ENCODE data around the gene FYN. TPM values are rescaled to one million over a fixed set of nuclear protein-coding genes. Genes with fewer than 3 reads are reported as not detected.
"Not testable (repeated sequence)": the region's sequence is repeated elsewhere in the genome, so short reads cannot be mapped to it uniquely, and the experiment has no call there.

FYN gene
- total RNA-seq, 4 donors from 2014 or later: 143 to 219 (median 165) TPM

DNA sequence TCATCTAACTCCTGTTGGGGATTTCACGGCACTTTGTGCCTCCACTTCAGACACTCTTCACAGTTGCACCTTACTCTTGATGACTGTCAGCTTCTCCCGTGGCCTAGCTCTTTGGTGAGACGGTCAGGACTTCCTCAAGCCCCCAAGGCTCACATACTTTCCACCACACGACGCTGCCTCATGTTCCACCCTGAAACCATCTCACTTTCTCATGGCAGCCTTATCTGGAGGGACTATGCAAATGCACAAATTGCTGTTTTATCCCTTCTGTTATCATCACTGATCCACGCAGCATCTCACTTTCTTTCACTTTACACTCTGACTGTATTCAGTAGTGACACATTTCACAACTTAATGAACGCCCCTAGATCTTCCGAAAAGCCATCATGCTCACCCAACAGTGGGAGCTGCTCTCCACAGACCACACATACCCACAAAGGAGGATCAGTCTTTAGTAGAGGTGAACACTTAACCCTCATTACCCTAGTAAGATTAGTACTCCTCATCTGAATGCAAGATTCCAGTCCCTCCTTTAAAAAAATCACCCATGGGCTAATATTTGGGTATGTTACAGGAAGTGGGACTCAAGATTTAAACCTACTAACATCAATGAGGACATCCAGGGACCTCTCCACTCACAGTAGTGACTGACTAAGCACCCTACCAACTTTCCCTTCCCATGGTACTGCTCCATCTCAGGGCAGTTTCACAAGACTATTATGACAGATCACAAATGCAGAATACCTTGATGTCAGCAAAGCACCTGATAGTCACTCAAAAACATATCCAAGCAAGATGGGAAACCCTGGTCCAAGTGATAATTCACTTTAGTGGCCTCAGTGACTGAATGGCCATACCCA lies 35.4 kb downstream of the FYN start:
- peaks cover 0 to 60% (median 26%) of the 10 kb centered on the region in 4 donors for H3K4me1 ChIP-seq
- no peak for DNase-seq (ENCODE audit: low spot score in 2 of 2)
- H3K27me3 ChIP-seq: no peaks in the 10 kb centered on the region
- no peaks in the 10 kb centered on the region for H3K9me3 ChIP-seq
- WGBS, 2 donors: 91 to 94% methylated on average over 8 of the region's 8 CpGs
- H3K4me3 ChIP-seq: no peak overlapping the region
- TF ChIP-seq CTCF (IDR thresholded peaks at IDR 0.05): no peak
- no peak for TF ChIP-seq POLR2A (IDR thresholded peaks at IDR 0.05)
- TF ChIP-seq EP300 (IDR thresholded peaks at IDR 0.05): no peak
- no peaks in the 10 kb centered on the region for H3K36me3 ChIP-seq
- peak overlapping the region in 1 of 4 donors; percentile 15 for H3K27ac ChIP-seq

- H3K9me3 ChIP-seq: no peaks in the 10 kb centered on the region
- H3K27ac ChIP-seq: no peak overlapping the region
- no peak for TF ChIP-seq POLR2A (IDR thresholded peaks at IDR 0.05)
- TF ChIP-seq EP300 (IDR thresholded peaks at IDR 0.05): no peak
- H3K36me3 ChIP-seq: no peaks in the 10 kb centered on the region
- H3K4me1 ChIP-seq: peaks cover 0 to 60% (median 26%) of the 10 kb centered on the region in 4 donors
- no peak overlapping the region for H3K4me3 ChIP-seq
- H3K27me3 ChIP-seq: no peaks in the 10 kb centered on the region
- DNase-seq (ENCODE audit: low spot score in 2 of 2): no peak
- WGBS, 2 donors: 95 to 96% methylated on average over 6 of the region's 6 CpGs
Measured at GRCh38 chr6:111837007-111837406, 36.2 kb downstream of the FYN start.

GRCh38 chr6:111835807-111836206 lies 37.4 kb downstream of the FYN start:
- Histone ChIP-seq H3K36me3 (no peaks in the 10 kb centered on the region), H3K4me3 (no peak overlapping the region), H3K4me1 (peaks cover 0 to 48% (median 16%) of the 10 kb centered on the region in 4 donors), H3K27me3 (no peaks in the 10 kb centered on the region), H3K27ac (no peak overlapping the region), H3K9me3 (no peaks in the 10 kb centered on the region)
- DNase-seq (ENCODE audit: low spot score in 2 of 2): no peak
- TF ChIP-seq CTCF (IDR thresholded peaks at IDR 0.05) (no peak), EP300 (IDR thresholded peaks at IDR 0.05) (no peak), POLR2A (IDR thresholded peaks at IDR 0.05) (no peak)
- 78 to 92% methylated on average over 1 of the region's 1 CpG for whole genome bisulfite sequencing, 2 donors

- H3K36me3 ChIP-seq; H3K27ac ChIP-seq; H3K4me3 ChIP-seq; DNase-seq (ENCODE audit: low spot score in 2 of 2); H3K9me3 ChIP-seq; H3K27me3 ChIP-seq: not testable (repeated sequence)
- 80 to 87% methylated on average over 7 of the region's 7 CpGs for WGBS, 2 donors
- peaks cover 0 to 44% (median 13%) of the 10 kb centered on the region in 4 donors for H3K4me1 ChIP-seq
Measured at GRCh38 chr6:111835398-111835797, 37.9 kb downstream of the FYN start.

GRCh38 chr6:111834356-111834755 lies 38.9 kb downstream of the FYN start:
- TF ChIP-seq EP300 (IDR thresholded peaks at IDR 0.05): no peak
- H3K36me3 ChIP-seq: no peaks in the 10 kb centered on the region
- no peak for DNase-seq (ENCODE audit: low spot score in 2 of 2)
- WGBS, 2 donors: 98% methylated on average over 4 of the region's 4 CpGs
- H3K4me1 ChIP-seq: peaks cover 0 to 41% (median 8%) of the 10 kb centered on the region in 4 donors
- no peaks in the 10 kb centered on the region for H3K9me3 ChIP-seq
- no peak overlapping the region for H3K4me3 ChIP-seq
- H3K27ac ChIP-seq: no peak overlapping the region
- no peaks in the 10 kb centered on the region for H3K27me3 ChIP-seq

- Histone ChIP-seq H3K27me3 (no peaks in the 10 kb centered on the region), H3K4me3 (no peak overlapping the region), H3K27ac (peak overlapping the region in 2 of 4 donors; percentile 26 to 57), H3K9me3 (no peaks in the 10 kb centered on the region), H3K4me1 (peaks cover 0 to 30% (median 8%) of the 10 kb centered on the region in 4 donors), H3K36me3 (no peaks in the 10 kb centered on the region)
- no peak for TF ChIP-seq CTCF (IDR thresholded peaks at IDR 0.05)
- TF ChIP-seq EP300 (IDR thresholded peaks at IDR 0.05): no peak
- TF ChIP-seq POLR2A (IDR thresholded peaks at IDR 0.05): no peak
- DNase-seq (ENCODE audit: low spot score in 2 of 2): no peak
- 81 to 86% methylated on average over 1 of the region's 1 CpG for WGBS, 2 donors
Measured at GRCh38 chr6:111832833-111833418, 40.3 kb downstream of the FYN start.

Data from tibial nerve (tissue), 4 donors.